Medulla oblongata (tissue), 1 donor: ENCODE data around the gene TSPAN9.

ENCODE experiments used
- DNase-seq: peaks from one replicate; pipeline ENCODE4 v3.0.0-alpha.2; 2015; ENCODE audit errors: extremely low spot score

The TSPAN9 gene

GRCh38 chr12:3099146-3099545, 22.0 kb downstream of the TSPAN9 start:
- DNase-seq = no peak

DNA sequence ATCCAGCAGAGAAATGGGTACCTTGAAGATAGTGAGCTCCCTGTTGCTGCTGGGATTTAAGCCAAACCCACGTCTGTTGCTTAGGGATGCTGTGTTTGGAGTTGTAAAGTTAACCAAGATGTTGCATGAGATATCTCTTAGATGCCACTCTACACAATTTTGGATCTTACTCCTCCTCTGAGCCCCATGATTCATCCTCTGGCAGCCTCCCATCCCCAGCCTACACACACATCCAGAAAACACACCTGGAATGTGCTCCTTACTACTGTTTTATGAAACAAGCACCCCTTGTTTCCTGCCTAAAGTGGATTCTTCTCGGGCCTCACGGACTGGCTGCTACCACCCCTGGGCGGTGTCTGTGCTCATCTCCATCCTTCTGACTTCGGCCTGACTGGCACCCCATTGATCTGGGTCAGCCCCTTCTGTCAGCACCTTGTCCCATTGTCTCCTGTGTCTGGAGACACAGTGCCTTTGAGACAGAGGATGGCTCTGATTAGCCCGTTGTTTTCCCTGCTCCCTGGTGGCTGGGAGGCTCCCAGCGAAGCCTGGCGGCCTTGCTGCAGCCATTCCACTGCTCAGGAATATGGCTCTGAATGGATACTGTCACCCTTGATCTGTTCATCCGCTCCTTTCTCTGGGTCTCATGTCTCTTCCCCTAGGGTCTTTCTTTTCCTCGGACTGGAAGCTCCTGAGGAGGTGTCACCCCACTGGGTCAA, 24.3 kb downstream of the TSPAN9 start:
- DNase-seq = no peak

DNA sequence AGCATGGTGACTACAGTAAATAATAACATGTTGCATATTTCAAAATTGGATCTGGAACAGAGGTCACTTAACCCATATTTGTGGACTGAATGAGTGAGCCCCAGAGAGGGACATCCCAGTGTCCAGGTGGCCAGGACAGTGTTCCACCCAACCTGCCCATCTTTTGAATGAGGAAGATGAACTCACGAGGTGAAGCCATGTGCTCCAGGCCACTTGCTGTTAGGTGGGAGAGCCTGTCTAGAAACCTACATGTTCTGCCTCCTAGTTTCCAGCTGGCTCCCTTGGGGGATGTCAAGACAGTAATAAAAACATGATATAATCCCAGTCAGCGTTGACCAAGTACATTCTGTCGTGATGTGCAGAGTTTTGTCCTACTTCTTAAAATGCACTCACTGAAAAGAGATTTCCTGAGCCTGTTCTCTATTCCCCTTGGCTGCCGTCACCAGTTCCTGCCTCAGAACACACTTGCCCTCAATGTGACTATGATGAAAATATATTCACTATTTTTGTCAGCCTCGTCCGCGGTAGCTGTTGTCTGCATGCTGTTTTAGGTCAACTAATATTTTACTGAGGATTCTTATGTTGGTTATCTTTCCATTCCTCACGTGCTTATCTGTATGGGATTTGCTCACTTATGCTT, 25.7 kb downstream of the TSPAN9 start:
- DNase-seq = no peak

GRCh38 chr12:3103806-3104205, 26.6 kb downstream of the TSPAN9 start:
- DNase-seq = no peak

GRCh38 chr12:3105690-3106479, 28.7 kb downstream of the TSPAN9 start:
- no peak for DNase-seq

DNA sequence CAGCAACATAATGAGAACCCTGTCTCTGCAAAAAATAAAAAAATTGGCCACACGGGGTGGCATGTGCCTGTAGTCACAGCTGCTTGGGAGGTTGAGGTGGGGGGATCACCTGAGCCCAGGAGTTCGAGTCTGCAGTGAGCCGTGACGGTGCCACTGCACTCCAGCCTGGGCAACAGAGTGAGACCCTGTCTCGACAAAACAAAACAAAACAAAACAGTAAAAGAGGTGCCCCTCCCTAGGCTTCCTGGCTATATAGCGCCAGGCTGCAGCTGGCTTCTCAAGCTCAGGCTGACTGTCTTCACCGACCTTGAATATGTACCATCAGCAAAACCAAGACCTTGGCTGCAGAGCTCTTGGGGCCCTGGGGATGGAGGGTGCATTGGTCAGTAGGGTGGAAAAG, 29.4 kb downstream of the TSPAN9 start:
- no peak for DNase-seq

DNA sequence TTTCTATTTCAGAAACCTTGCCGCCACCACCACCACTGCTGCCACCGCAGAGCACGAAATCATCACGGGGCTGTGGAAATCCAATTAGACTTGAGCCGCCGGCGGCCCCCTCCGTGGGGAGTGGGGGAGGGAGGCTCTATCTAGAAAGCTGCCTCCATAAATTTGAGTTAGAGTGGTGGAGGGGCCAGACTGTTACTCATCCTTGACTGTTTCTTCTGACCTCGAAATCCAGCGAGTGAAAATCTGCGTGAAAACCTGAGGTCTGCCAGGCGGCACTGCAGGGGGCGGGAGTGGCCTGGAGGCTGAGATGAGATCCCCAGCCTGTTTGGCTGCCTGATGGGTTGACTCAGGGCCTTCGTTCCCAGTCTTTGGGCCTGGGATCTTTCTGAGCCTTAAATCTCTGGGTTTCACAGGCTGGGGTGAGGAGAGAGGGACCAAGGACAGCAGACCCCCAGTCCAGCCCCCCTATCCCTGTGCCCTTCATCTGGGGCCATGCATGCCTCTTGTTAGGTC, 29.9 kb downstream of the TSPAN9 start:
- DNase-seq = no peak

- no peak for DNase-seq
These were observed 30.8 kb downstream of the TSPAN9 start for GRCh38 chr12:3107954-3108353.

- DNase-seq = no peak
These were observed 33.4 kb downstream of the TSPAN9 start for GRCh38 chr12:3110578-3110977.

DNA sequence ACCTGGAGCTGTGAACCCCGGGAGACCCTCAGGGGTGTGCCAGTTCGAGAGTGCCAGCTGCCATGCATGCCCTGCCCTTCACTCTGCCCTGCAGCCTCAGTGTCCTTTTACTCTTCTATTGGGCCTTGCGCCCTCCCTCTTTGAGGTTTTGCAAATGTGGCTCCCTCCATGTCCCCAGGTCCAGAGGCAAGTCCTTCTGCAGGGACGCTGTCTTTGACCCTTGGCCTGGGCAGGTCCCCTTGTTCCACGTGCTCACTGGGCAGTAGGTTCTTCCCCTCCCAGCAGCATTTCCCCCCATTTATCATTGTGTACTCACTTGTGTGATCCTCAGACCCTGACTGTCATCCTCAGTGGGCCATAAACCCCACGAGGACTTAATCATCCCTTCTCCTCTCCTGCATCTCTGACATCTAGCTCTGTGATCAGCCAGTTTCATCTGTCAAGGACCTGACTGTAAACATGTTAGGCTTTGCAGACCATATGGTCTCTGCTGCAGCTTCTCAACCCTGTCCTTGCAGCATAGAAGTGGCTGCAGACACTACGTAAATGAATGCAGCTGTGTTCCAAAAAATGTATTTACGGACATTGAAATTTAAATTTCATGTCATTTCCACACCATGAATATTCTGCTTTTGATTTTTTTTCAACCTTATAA, 36.6 kb downstream of the TSPAN9 start:
- no peak for DNase-seq

DNA sequence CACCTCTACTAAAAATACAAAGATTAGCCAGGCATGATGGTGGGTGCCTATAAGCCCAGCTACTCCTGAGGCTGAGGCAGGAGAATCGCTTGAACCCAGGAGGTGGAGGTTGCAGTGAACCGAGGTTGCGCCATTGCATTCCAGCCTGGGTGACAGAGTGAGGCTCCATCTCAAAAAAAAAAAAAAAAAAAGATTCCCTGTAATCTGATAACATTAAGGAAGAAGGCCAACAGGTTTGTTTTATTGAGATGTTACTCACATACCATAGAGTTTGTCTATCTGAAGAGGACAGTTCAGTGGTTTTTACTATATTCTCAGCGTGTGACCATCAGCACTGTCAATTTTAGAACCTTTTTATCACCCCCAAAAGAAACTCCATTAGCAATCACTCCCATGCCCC, 37.5 kb downstream of the TSPAN9 start:
- DNase-seq = no peak

GRCh38 chr12:3115078-3115477, 37.9 kb downstream of the TSPAN9 start:
- no peak for DNase-seq

DNA sequence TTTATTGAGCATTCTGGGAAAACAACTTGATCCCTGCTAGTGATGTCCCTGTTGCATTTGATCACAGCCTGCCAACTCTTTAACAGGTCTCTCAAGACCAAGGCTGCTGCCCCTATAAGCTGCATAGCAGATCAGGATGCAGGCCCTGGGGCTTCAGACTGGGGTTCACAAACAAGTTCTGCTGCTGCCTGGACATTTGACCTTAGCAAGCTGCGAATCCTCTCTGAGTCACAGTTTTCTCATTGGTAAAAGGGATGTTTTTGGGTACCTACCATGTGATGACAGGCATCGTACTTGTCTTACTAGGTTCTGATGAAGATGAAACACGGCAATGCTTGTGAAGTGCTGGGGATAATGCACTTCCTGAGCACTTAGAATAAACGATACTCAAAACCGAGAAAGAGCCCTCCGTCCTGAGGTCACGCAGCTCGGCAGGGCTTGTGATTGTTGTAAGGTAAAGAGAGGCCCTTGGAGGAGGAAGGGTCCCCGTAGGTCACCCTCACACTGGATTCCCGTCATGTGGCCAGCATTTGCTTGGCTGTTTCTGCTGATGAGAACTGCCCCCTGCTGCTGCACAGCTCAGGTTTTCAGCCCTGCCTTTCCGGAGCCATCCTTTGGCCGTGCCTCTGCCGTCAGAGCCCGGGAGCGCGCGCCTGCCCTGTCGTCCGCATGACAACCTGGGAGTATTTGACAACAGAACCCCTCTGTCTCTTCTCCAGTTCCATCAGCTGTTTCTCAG, 39.1 kb downstream of the TSPAN9 start:
- DNase-seq = no peak

GRCh38 chr12:3117144-3117581, 40.0 kb downstream of the TSPAN9 start:
- no peak for DNase-seq

- no peak for DNase-seq
These were observed 40.4 kb downstream of the TSPAN9 start for GRCh38 chr12:3117591-3118015.

DNA sequence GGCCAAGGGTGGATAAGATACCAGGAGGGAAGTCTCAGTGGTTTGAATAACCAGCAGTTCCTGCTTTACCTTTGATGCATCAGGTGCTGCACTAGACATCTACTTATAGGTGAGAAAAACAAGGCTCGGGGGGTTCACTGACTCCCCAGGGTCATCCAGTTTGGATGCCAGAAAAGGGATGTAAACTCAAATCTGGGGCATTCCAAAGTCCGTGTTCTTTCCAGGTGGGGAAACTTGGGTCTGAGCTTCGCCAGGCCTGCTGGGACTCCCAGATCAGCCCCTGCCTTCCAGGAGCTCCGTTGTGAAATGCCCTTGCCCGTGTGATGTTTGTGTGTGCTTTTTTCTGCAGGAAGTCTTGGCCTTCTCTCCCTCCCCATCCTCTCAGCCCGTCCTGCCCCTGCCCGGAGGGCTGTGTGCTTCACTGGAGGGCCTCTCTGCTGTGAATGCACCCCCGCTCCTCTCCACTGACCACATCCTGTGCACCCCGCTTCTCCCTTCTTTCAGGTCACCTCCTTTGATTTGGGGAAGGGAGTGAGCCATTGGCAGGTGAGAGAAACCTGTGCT, 42.1 kb downstream of the TSPAN9 start:
- no peak for DNase-seq

DNA sequence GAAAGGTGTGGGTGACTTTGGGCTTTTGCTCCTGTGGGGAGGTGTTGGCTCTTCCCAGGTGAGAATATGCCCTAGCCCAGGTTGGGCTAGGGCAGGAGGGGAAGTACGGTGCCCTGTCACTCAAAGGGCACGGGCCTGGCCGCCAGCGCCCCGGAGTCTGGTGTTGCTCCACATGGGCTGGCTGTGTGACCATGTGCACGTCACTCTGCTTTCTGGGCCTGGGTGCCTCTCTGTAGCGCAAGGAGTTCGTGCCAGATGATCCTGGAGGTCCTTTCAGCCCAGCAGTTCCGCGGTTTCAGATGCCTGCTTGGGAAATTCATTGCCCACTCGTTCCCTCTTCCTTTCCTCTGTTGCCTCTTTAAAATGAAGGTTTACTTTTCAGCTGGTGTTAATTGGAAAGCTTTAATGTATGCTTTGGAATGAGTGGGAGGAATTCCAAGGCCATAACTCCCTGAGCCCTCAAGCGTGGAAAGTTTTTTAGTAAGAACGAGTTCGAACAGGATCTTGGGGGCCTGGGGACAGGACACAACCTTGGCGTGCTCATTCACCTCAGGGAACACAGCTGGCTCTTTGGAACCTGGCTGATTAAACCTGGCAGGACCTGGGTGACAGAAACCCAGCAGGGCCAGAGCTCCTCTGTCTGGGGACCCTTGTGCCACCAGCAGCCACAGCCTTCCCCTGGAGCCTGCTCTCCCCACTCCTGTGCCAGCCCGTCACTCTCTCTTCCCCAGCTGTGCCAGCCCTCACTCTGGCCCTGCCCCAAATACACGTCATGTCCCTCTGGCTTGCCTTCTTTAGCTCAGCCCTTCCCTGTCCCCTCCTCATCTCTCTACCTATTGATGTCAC, 42.8 kb downstream of the TSPAN9 start:
- no peak for DNase-seq

GRCh38 chr12:3120701-3121100, 43.5 kb downstream of the TSPAN9 start:
- DNase-seq = no peak

GRCh38 chr12:3122841-3123678, 45.9 kb downstream of the TSPAN9 start:
- DNase-seq = no peak
